ENCODE results near the gene SECISBP2. TPM values are rescaled to one million over a fixed set of nuclear protein-coding genes. Genes with fewer than 3 reads are reported as not detected.

The SECISBP2 gene
- total and polyA plus RNA-seq, 2 of the 13 experiments (the other 11 are each of a cell fraction or from before 2014, with no cell fraction given), result 32.4 to 38.0 TPM

DNA sequence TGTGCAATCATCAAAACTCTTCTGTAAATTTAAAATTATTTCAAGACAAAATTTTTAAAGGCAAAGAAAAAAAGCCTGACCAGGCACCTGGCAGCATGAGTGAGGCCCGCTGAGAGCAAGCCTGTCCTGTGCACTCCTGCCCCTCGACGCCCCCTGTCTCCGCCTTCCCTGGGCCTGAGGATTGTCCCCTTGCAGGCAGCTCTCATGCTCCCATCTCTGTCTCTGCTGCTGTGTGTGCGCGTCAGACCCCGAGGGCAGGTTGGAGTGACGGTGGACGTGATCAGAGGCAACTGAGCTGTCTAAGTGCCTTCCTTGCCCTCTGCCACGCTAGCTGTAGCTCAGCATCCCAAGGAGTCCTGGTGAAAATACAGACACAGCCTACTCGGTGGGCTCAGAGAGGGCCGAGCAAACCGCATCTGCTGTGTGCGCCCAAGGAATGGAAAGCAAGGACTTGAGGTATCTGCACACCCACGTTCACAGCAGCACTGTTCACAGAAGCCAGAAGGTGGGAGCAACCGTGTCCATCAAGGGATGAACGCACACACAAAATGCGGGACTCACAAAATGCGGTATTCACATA is 65.5 kb downstream of the SECISBP2 start:
- no peak for FAIRE-seq

More for the DNA sequence above, 65.5 kb downstream of the SECISBP2 start:
- ATAC-seq (no peak), DNase-seq (ENCODE audit: low spot score) (no peak)
- CTCF ChIA-PET (ENCODE audit: low intra/inter-chr PET ratio, low total read pairs), result no interaction called here
- no peak overlapping the region for H3K9ac ChIP-seq (ENCODE audit: insufficient read depth, low read depth, low read length)
- H3K4me3 ChIP-seq (replicated peaks in 1 of 3; ENCODE audit: insufficient read depth in 1 of 3, low read depth in 2 of 3, low read length in 3 of 3), result no peak overlapping the region
- H3K79me2 ChIP-seq (ENCODE audit: insufficient read depth, low read length), result no peaks in the 10 kb centered on the region
- POLR2A ChIA-PET, result no interaction called here
- H2AFZ ChIP-seq (ENCODE audit: low read length), result no peak overlapping the region
- H3K27me3 ChIP-seq (ENCODE audit: control insufficient read depth in 1 of 2, insufficient read depth in 2 of 2, low read length in 2 of 2), result peaks cover 0 to 1% of the 10 kb centered on the region in 2 experiments; a peak in 2 of 5 replicates
- H3K4me1 ChIP-seq (ENCODE audit: insufficient read depth, low read length), result peaks cover 16% of the 10 kb centered on the region
- intact Hi-C loops (cut with micrococcal nuclease; ENCODE audit: unreplicated experiment) (no loop called here), in situ Hi-C loops (cut with HindIII; ENCODE audit: extremely low pct_ligation_motif_present, low pct_unique_long_range_greater_than_20kb) (no loop called here)
- BruUV-seq (replicated peaks), result no TSS peak
- 68% methylated on average over 19 of the region's 19 CpGs for WGBS (ENCODE audit: low lambda C conversion rate)
- H3K36me3 ChIP-seq (replicated peaks in 1 of 2; ENCODE audit: control insufficient read depth in 1 of 2, insufficient read depth in 2 of 2, low read length in 2 of 2), result no peaks in the 10 kb centered on the region
- no peak overlapping the region for H3K4me2 ChIP-seq (ENCODE audit: low read depth, low read length)
- TF ChIP-seq RBM22 (optimal IDR thresholded peaks at IDR 0.05; ENCODE audit: low read length) (no peak), MATR3 (CRISPR knock-in tag; IDR thresholded peaks at IDR 0.05) (no peak), REPIN1 (CRISPR knock-in tag; IDR thresholded peaks at IDR 0.05; ENCODE audit: borderline replicate concordance, low read depth) (no peak), SNAI1 (CRISPR knock-in tag; IDR thresholded peaks at IDR 0.05; ENCODE audit: borderline replicate concordance) (no peak), ASH2L (IDR thresholded peaks at IDR 0.05; ENCODE audit: insufficient read length, low read depth, low read length) (no peak), ZNF629 (CRISPR knock-in tag; conservative IDR thresholded peaks at IDR 0.05) (no peak), MAFG (CRISPR knock-in tag; IDR thresholded peaks at IDR 0.05) (no peak), POLR2AphosphoS5 (IDR thresholded peaks at IDR 0.05; ENCODE audit: low read depth, low read length) (no peak), ZNF468 (CRISPR knock-in tag; IDR thresholded peaks at IDR 0.05) (no peak), TCF7L2 (IDR thresholded peaks at IDR 0.05; ENCODE audit: low read depth, low read length) (no peak), NR1H2 (CRISPR knock-in tag; IDR thresholded peaks at IDR 0.05; ENCODE audit: borderline replicate concordance, low read depth) (no peak), CHD4 (IDR thresholded peaks at IDR 0.05; ENCODE audit: borderline replicate concordance, low read length) (no peak), KLF16 (CRISPR knock-in tag; IDR thresholded peaks at IDR 0.05) (no peak), ZNF33B (CRISPR knock-in tag; IDR thresholded peaks at IDR 0.05) (no peak), MTA3 (CRISPR knock-in tag; IDR thresholded peaks at IDR 0.05) (no peak), HIVEP1 (CRISPR knock-in tag; IDR thresholded peaks at IDR 0.05) (no peak), SOX13 (IDR thresholded peaks at IDR 0.05) (no peak), SOX13 (CRISPR knock-in tag; conservative IDR thresholded peaks at IDR 0.05 in 1 of 2, IDR thresholded peaks at IDR 0.05 in 1 of 2) (no peak), MED1 (CRISPR knock-in tag; IDR thresholded peaks at IDR 0.05) (no peak)
- TF ChIP-seq, protein P1, sequence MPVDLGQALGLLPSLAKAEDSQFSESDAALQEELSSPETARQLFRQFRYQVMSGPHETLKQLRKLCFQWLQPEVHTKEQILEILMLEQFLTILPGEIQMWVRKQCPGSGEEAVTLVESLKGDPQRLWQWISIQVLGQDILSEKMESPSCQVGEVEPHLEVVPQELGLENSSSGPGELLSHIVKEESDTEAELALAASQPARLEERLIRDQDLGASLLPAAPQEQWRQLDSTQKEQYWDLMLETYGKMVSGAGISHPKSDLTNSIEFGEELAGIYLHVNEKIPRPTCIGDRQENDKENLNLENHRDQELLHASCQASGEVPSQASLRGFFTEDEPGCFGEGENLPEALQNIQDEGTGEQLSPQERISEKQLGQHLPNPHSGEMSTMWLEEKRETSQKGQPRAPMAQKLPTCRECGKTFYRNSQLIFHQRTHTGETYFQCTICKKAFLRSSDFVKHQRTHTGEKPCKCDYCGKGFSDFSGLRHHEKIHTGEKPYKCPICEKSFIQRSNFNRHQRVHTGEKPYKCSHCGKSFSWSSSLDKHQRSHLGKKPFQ (CRISPR knock-in tag; IDR thresholded peaks at IDR 0.05; ENCODE audit: insufficient replicate concordance), result no peak
- no peak overlapping the region for H3K27ac ChIP-seq (ENCODE audit: extremely low read length, insufficient read depth, low read length)
- no peaks in the 10 kb centered on the region for H3K9me3 ChIP-seq (ENCODE audit: low read length)
- no peaks in the 10 kb centered on the region for H4K20me1 ChIP-seq (ENCODE audit: insufficient read depth, low read length)
